Vagina (tissue), 2 donors: ENCODE data around the gene SIM1.

Source experiments
- CTCF ChIP-seq, 3 experiments: fragments of 450-650 bp in 2 of 3; fragments of 200-600 bp in 1 of 3; sonication (generic) in 1 of 3; IDR thresholded peaks; one replicate each; pipeline ENCODE4 v1.5.1; 2017 to 2019; ENCODE audit warnings: antibody characterized with exemption in 3 of 3, mild to moderate bottlenecking in 2 of 3, moderate library complexity in 2 of 3
- POLR2A ChIP-seq, 2 donors: fragments of 450-650 bp; IDR thresholded peaks; one replicate each; pipeline ENCODE4 v1.6.1; 2017; ENCODE audit warnings: antibody characterized with exemption in 2 of 2, mild to moderate bottlenecking in 2 of 2, moderate library complexity in 2 of 2

GRCh38 chr6:100415768-100416167 lies 49.0 kb downstream of the SIM1 start:
- TF ChIP-seq CTCF (IDR thresholded peaks at IDR 0.05) (no peak), POLR2A (IDR thresholded peaks at IDR 0.05) (no peak)
